ENCODE measurements around the gene CMTR2.

CMTR2 gene

DNA sequence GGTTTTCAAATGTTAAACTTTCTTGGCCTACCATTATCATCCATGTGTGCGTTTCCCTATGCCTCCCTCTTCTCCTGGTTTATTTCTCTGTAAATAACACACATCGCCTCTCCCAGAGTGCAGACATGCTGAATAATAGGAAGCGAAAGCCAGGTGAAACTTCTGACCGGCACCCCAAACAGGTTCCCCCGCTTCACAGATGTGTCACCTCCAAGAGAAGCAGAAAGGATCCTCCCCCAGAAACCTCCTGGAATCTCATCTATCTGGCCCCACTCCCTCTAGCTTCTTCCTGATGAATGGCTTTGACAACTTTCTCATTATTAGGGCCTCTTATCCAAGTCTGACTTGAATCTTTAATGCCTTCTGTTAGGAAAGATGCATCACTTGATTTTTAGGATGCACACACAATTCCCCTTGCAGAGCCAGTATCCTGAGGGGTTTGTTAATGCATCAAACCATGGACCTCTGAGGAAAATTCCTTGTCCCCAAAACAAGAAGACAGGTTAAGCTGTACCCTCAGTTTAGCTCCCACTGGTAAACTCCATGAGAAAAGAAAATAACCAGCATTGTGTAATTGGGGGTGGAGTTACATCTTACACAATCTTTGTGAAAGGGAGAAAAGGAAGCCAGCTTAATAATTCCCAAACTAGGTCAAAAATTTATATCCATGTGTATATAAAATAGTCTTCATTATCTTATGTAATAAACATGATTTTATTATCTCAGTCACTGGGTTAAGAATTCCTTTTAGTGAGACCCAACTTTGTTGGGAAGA is 38.6 kb downstream of the CMTR2 start:
- H3K27ac ChIP-seq (ENCODE audit: low read depth, low read length), result no peak overlapping the region
- 97% methylated on average over 5 of the region's 5 CpGs for WGBS
- no peak overlapping the region for H3K9ac ChIP-seq (ENCODE audit: low read depth, low read length)

DNA sequence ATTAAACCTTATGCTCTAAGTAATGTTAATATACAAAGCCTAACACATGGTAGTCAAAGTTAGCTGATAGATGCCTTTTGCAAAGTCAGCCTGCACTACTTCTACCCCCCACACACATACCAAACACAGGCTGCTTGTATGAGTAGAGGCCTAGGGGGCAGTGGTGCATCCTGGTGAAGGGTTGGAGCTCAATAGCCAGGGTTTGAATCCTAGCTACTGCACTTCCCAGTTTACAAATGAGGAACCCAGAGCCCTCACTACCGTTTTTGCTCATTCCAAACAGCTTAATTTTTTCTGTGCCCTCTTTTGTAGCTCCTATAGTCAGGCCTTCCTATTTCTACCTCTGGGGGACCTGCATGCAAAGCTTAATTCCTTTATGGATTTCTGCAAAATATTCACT is 39.8 kb downstream of the CMTR2 start:
- WGBS, result 57% methylated on average over 1 of the region's 1 CpG

More for the DNA sequence above, 38.6 kb downstream of the CMTR2 start:
- Histone ChIP-seq H3K4me3 (ENCODE audit: low read length) (no peak overlapping the region), H3K4me1 (ENCODE audit: insufficient read depth, low read length) (peaks cover 15% of the 10 kb centered on the region), H3K9me3 (ENCODE audit: insufficient read depth, low read depth, low read length) (no peaks in the 10 kb centered on the region), H3K27me3 (ENCODE audit: insufficient read depth, low read length) (no peaks in the 10 kb centered on the region), H3K36me3 (ENCODE audit: insufficient read depth, low read length) (no peaks in the 10 kb centered on the region)

DNA sequence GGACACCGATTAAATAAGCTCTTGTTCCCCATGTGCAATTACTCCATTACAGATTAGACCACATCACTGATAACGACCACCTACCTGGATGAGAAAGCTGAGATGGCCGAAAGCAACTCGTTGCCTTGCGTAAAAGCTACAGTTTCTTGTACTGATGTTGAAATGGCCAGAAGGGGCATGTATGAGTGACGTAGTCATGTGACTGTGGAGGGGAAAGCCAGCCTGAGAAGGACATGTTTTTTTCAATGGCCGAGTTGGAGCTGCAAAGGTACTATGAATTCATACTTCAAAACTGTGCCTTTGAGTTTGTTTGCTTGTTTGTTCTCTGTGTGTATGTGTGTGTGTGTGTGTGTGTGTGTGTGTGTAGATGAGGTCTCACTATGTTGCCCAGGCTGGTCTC is 41.7 kb downstream of the CMTR2 start:
- Histone ChIP-seq H3K4me1 (ENCODE audit: insufficient read depth, low read length) (0 out of 2 replicates have a peak, but pooled peaks cover 4% of the 10 kb centered on the region), H3K9me3 (ENCODE audit: insufficient read depth, low read depth, low read length) (no peaks in the 10 kb centered on the region)
- 96% methylated on average over 7 of the region's 7 CpGs for WGBS

More for the DNA sequence above, 39.8 kb downstream of the CMTR2 start:
- H3K9me3 ChIP-seq (ENCODE audit: insufficient read depth, low read depth, low read length), result no peaks in the 10 kb centered on the region
- H3K36me3 ChIP-seq (ENCODE audit: insufficient read depth, low read length), result no peaks in the 10 kb centered on the region
- no peaks in the 10 kb centered on the region for H3K27me3 ChIP-seq (ENCODE audit: insufficient read depth, low read length)
- no peak overlapping the region for H3K27ac ChIP-seq (ENCODE audit: low read depth, low read length)
- no peak overlapping the region for H3K4me3 ChIP-seq (ENCODE audit: low read length)
- H3K9ac ChIP-seq (ENCODE audit: low read depth, low read length), result no peak overlapping the region
- H3K4me1 ChIP-seq (ENCODE audit: insufficient read depth, low read length), result peaks cover 4% of the 10 kb centered on the region; the same call in 1 of the 2 replicates

DNA sequence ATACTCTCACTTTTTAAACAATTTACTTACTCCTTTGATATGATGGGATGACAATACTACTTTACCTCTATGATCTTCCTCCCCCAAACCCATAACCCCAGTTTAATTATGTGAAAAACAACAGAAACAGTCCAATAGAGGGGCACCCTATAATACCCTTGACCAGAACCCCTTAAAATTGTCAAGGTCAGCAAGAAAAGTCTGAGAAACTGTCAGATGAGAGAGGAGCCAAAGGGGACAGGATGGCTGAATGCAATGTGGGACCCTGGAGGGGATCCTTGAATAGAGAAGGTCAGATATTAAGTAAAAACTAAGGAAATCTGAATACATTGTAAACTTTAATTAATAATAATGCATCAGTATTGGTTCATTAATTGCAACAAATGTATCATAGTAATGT is 42.9 kb downstream of the CMTR2 start:
- Histone ChIP-seq H3K27me3 (ENCODE audit: insufficient read depth, low read length) (no peaks in the 10 kb centered on the region), H3K36me3 (ENCODE audit: insufficient read depth, low read length) (no peaks in the 10 kb centered on the region), H3K9me3 (ENCODE audit: insufficient read depth, low read depth, low read length) (no peaks in the 10 kb centered on the region), H3K4me1 (ENCODE audit: insufficient read depth, low read length) (0 out of 2 replicates have a peak, but pooled peaks cover 4% of the 10 kb centered on the region), H3K27ac (ENCODE audit: low read depth, low read length) (no peak overlapping the region), H3K4me3 (ENCODE audit: low read length) (no peak overlapping the region), H3K9ac (ENCODE audit: low read depth, low read length) (no peak overlapping the region)

More for the DNA sequence above, 41.7 kb downstream of the CMTR2 start:
- Histone ChIP-seq H3K9ac (ENCODE audit: low read depth, low read length) (no peak overlapping the region), H3K27me3 (ENCODE audit: insufficient read depth, low read length) (no peaks in the 10 kb centered on the region), H3K36me3 (ENCODE audit: insufficient read depth, low read length) (no peaks in the 10 kb centered on the region), H3K27ac (ENCODE audit: low read depth, low read length) (no peak overlapping the region), H3K4me3 (ENCODE audit: low read length) (no peak overlapping the region)

DNA sequence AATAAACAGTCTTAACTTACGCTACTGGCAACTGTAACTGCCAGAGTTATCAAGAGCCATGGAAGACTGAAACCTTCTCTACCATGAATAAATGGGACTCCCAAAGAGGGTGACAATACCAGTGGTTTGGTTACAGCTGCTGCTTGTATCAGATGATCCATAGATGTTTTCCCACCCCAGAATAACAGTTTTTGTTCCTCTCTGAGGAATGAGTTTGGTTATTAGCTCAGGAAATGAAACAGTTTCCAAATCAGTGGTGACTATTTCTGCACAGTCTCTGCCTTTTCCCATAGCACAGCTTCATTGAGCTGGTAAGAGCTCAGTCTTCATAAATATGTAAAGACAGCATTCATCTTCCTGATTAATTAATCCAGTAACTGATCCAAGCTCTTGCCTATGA is 44.7 kb downstream of the CMTR2 start:
- Histone ChIP-seq H3K27ac (ENCODE audit: low read depth, low read length) (no peak overlapping the region), H3K4me3 (ENCODE audit: low read length) (no peak overlapping the region), H3K27me3 (ENCODE audit: insufficient read depth, low read length) (no peaks in the 10 kb centered on the region; the same call in 1 of the 2 replicates), H3K9me3 (ENCODE audit: insufficient read depth, low read depth, low read length) (no peaks in the 10 kb centered on the region), H3K4me1 (ENCODE audit: insufficient read depth, low read length) (no peaks in the 10 kb centered on the region), H3K9ac (ENCODE audit: low read depth, low read length) (no peak overlapping the region), H3K36me3 (ENCODE audit: insufficient read depth, low read length) (no peaks in the 10 kb centered on the region)
- 100% methylated on average over 1 of the region's 1 CpG for WGBS

DNA sequence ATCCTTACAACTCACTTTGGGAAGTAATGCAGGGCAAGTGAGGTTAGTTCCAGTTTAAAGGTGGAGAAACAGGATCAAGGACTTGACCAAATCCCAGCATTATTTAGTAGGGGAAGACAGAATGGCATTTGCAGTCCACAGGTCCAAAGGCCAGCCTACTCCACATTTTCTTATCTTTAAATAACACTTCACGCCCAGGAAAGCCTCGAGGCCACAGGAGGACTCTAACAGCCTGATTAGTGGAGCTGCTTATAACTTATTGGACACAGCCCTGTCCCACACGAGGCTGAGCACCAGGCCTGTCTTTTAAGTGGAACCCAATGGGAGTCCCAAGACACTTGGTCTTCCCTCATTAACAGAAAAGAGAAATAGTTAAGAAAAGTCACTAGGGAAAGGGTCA is 46.6 kb downstream of the CMTR2 start:
- H3K9me3 ChIP-seq (ENCODE audit: insufficient read depth, low read depth, low read length), result no peaks in the 10 kb centered on the region
- H3K4me1 ChIP-seq (ENCODE audit: insufficient read depth, low read length), result no peaks in the 10 kb centered on the region
- H3K36me3 ChIP-seq (ENCODE audit: insufficient read depth, low read length), result no peaks in the 10 kb centered on the region
- no peak overlapping the region for H3K9ac ChIP-seq (ENCODE audit: low read depth, low read length)
- no peak overlapping the region for H3K4me3 ChIP-seq (ENCODE audit: low read length)
- H3K27me3 ChIP-seq (ENCODE audit: insufficient read depth, low read length), result no peaks in the 10 kb centered on the region; the same call in 1 of the 2 replicates
- WGBS, result 90% methylated on average over 3 of the region's 3 CpGs
- H3K27ac ChIP-seq (ENCODE audit: low read depth, low read length), result no peak overlapping the region

DNA sequence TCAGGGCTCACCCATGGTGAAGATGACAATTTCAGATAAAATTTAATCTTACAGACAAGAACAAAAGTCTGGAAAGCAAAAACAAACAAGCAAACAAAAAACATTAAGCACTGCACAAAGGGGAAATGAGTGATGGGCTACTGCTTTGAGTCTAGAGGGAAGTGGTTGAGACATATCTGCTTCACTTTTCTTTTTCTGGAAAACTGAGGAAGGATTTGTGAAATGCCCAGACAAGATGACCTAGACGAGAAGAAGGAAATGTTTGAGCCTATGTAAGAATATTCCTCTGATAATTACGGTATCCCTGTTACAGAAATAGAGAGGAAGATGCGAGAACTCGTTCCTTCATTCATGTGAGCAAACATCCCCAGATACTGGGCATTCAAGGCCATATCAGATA is 47.2 kb downstream of the CMTR2 start:
- Histone ChIP-seq H3K36me3 (ENCODE audit: insufficient read depth, low read length) (no peaks in the 10 kb centered on the region), H3K9ac (ENCODE audit: low read depth, low read length) (no peak overlapping the region), H3K9me3 (ENCODE audit: insufficient read depth, low read depth, low read length) (no peaks in the 10 kb centered on the region), H3K4me1 (ENCODE audit: insufficient read depth, low read length) (no peaks in the 10 kb centered on the region), H3K4me3 (ENCODE audit: low read length) (no peak overlapping the region), H3K27me3 (ENCODE audit: insufficient read depth, low read length) (no peaks in the 10 kb centered on the region; the same call in 1 of the 2 replicates), H3K27ac (ENCODE audit: low read depth, low read length) (no peak overlapping the region)
- WGBS, result 91% methylated on average over 4 of the region's 4 CpGs

All from HUES64 (cell line).